ENCODE results near the gene PRUNE1.

PRUNE1 gene

GRCh38 chr1:151006327-151007052 is 1.8 kb upstream of the PRUNE1 start, which contains the start of gene MINDY1:
Gene MINDY1 (minus strand): TSS chr1:151006902. CDS start chr1:151002617, 4,285 bp downstream.
- DNase-seq, result peak in 1 of 4 experiments; percentile 5

GRCh38 chr1:151007853-151008243 is 401 bp upstream of the PRUNE1 start:
- no peak for DNase-seq

GRCh38 chr1:151009206-151009587 is 948 bp downstream of the PRUNE1 start:
- DNase-seq, result no peak

- DNase-seq, result no peak
Measured at GRCh38 chr1:151009674-151010345, 1.6 kb downstream of the PRUNE1 start.

- DNase-seq, result no peak
Measured at GRCh38 chr1:151010346-151010726, 2.1 kb downstream of the PRUNE1 start.

- no peak for DNase-seq
Measured at GRCh38 chr1:151011154-151011850, 3.1 kb downstream of the PRUNE1 start.

GRCh38 chr1:151012684-151013471 is 4.6 kb downstream of the PRUNE1 start:
- no peak for DNase-seq

GRCh38 chr1:151013518-151013917 is 5.3 kb downstream of the PRUNE1 start:
- no peak for DNase-seq

GRCh38 chr1:151024540-151025146 is 16.4 kb downstream of the PRUNE1 start:
- DNase-seq, result peak; percentile 33 to 81 (median 66)

GRCh38 chr1:151026460-151026859 is 18.2 kb downstream of the PRUNE1 start:
- no peak for DNase-seq

GRCh38 chr1:151032164-151032563 is 23.9 kb downstream of the PRUNE1 start:
- DNase-seq, result no peak

GRCh38 chr1:151035167-151035566 is 26.9 kb downstream of the PRUNE1 start:
- DNase-seq, result no peak

GRCh38 chr1:151036356-151036755 is 28.1 kb downstream of the PRUNE1 start, which contains the start of gene BNIPL:
Gene BNIPL (plus strand): TSS chr1:151036586. CDS start chr1:151036726, 140 bp downstream.
- no peak for DNase-seq

- DNase-seq, result no peak
Measured at GRCh38 chr1:151037032-151037431, 28.8 kb downstream of the PRUNE1 start.

- no peak for DNase-seq
Measured at GRCh38 chr1:151039521-151039920, 31.3 kb downstream of the PRUNE1 start.

GRCh38 chr1:151043163-151043562 is 34.9 kb downstream of the PRUNE1 start:
- no peak for DNase-seq

GRCh38 chr1:151047591-151047924 is 39.3 kb downstream of the PRUNE1 start, which contains the start of gene C1orf56:
Gene C1orf56 (plus strand): TSS chr1:151047751. CDS start chr1:151047848, 97 bp downstream.
- peak in 3 of 4 experiments; percentile 17 to 53 (median 37) for DNase-seq

- peak in 1 of 4 experiments; percentile 43 for DNase-seq
Measured at GRCh38 chr1:151047925-151048644, 39.8 kb downstream of the PRUNE1 start.

- no peak for DNase-seq
Measured at GRCh38 chr1:151048645-151049032, 40.4 kb downstream of the PRUNE1 start.

GRCh38 chr1:151049458-151049857 is 41.2 kb downstream of the PRUNE1 start:
- no peak for DNase-seq

GRCh38 chr1:151050051-151050688 is 41.9 kb downstream of the PRUNE1 start:
- no peak for DNase-seq

All from activated naive CD4-positive, alpha-beta T cell (primary cell).